Adrenal gland (tissue), 12 donors: Measurements from ENCODE around the gene BACE2. TPM values are rescaled to one million over a fixed set of nuclear protein-coding genes. Genes with fewer than 3 reads are reported as not detected.

Experiments used
- DNase-seq, 7 donors: peaks; one replicate each; pipeline ENCODE4 v3.0.0-alpha.2; 2019 to 2020
- H3K27ac ChIP-seq, 5 donors: fragments of 200-600 bp; sonication (generic) in 4 of 5; 1 replicate in 3 of 5; 2 replicates in 2 of 5; pipeline versions ENCODE4 v1.5.1 to v1.8.0; 2016 to 2020; ENCODE audit warnings: mild to moderate bottlenecking in 1 of 5
- H3K27me3 ChIP-seq: fragments of 200-600 bp; 2 replicates; pipeline ENCODE4 v1.8.0; 2021
- H3K36me3 ChIP-seq, 2 donors: fragments of 200-600 bp; replicated peaks in 1 of 2; 1 replicate in 1 of 2; 2 replicates in 1 of 2; pipeline versions ENCODE4 v1.5.1 to v1.8.0; 2018 to 2022
- H3K4me1 ChIP-seq, 2 donors: fragments of 200-600 bp; replicated peaks in 1 of 2; 1 replicate in 1 of 2; 2 replicates in 1 of 2; pipeline versions ENCODE4 v1.5.1 to v1.8.0; 2018 to 2021
- H3K4me3 ChIP-seq, 4 donors: fragments of 200-600 bp; sonication (generic) in 3 of 4; one replicate each; pipeline ENCODE4 v1.5.1; 2016 to 2018
- H3K9me3 ChIP-seq, 3 donors: fragments of 200-600 bp; sonication (generic) in 1 of 3; replicated peaks in 1 of 3; 1 replicate in 2 of 3; 2 replicates in 1 of 3; pipeline versions ENCODE4 v1.5.1 to v1.8.0; 2016 to 2021
- POLR2A ChIP-seq, 2 donors: fragments of 450-650 bp; IDR thresholded peaks; one replicate each; pipeline ENCODE4 v1.6.1; 2017; ENCODE audit warnings: antibody characterized with exemption in 2 of 2, mild to moderate bottlenecking in 2 of 2, moderate library complexity in 1 of 2
- WGBS, 4 donors: extraction: QIAGEN DNeasy Blood & Tissue Kit in 2 of 4; methylation state at CpG; one replicate each; pipeline versions ENCODE4 v1.1.5 to v1.1.7; 2013 to 2017; 5-methylcytosine and 5-hydroxymethylcytosine counted together
- intact Hi-C, 2 donors: fragments of 100-400 bp; cut with DNase I; formaldehyde crosslinking; loops; one replicate each; pipeline versions ENCODE4 v1.14.1 to v1.15.0; 2022 to 2023
- polyA plus RNA-seq, 3 donors: library from polyadenylated mRNA; stranded (reverse); fragments of 200-250 nt in 2 of 3; fragments of 350-450 nt in 1 of 3; fragmentation: Illumina TruSeq in 1 of 3; extraction: RNeasy Lipid Tissue Mini Kit (QIAGEN cat#74804) in 1 of 3; gene quantifications; one replicate each; pipeline ENCODE4 v1.2.3, GENCODE V29; 2013 to 2014
- total RNA-seq, 9 donors: library from RNA; depleted of rRNA in 4 of 9; stranded (reverse); fragments of >200 nt in 4 of 9; fragments of 120-200 nt in 1 of 9; fragmentation: NEBNext Ultra II Directional in 1 of 9; extraction: Animal tissue kit (Norgen Biotek cat#: 25700) in 1 of 9; gene quantifications; one replicate each; pipeline versions ENCODE4 v1.1.0 to v1.2.4, GENCODE V29; 2013 to 2023
- TF ChIP-seq, protein P1 (sequence below), 6 experiments: fragments of 450-650 bp in 4 of 6; fragments of 200-600 bp in 2 of 6; sonication (generic) in 1 of 6; IDR thresholded peaks; 1 replicate in 5 of 6; 2 replicates in 1 of 6; pipeline versions ENCODE4 v1.5.1 to v1.8.0; 2016 to 2021; ENCODE audit warnings: antibody characterized with exemption in 6 of 6, mild to moderate bottlenecking in 2 of 6, moderate library complexity in 1 of 6
- donor health status: healthy with polysubstance abuse.
- donor health status: Bipolar disorder and iron deficiency.
- donor health status: DM: yes; HTN: yes; CAD: no.
- donor health status: DM: no; HTN: no; CAD: no.
- donor health status: DM: no; HTN: no; CAD: no.
- donor health status: DM: yes; HTN: yes; CAD: no.

The BACE2 gene
- total and polyA plus RNA-seq, 12 donors = 3.9 to 24.4 (median 13.8) TPM

DNA sequence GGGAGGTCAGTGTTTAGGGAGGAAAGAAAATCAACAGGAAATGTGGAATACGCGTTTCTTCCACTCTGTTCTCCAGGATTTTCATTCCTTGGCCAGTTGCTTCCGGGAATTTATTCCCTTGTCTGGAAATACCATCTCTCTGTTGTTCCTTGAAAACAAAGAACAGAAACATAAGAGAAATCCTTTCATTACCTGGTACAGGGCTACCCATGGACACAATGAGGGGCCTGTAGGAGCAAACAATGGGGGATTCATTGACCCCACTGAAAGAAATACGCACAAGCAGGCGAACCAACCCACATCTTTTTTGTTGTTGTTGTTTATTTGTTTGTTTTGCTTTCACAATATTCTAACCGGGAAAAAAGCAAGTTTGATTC is 20.0 kb upstream of the BACE2 start:
- no peak overlapping the region for H3K27ac ChIP-seq
- no peak for TF ChIP-seq POLR2A (IDR thresholded peaks at IDR 0.05)
- TF ChIP-seq, protein P1, sequence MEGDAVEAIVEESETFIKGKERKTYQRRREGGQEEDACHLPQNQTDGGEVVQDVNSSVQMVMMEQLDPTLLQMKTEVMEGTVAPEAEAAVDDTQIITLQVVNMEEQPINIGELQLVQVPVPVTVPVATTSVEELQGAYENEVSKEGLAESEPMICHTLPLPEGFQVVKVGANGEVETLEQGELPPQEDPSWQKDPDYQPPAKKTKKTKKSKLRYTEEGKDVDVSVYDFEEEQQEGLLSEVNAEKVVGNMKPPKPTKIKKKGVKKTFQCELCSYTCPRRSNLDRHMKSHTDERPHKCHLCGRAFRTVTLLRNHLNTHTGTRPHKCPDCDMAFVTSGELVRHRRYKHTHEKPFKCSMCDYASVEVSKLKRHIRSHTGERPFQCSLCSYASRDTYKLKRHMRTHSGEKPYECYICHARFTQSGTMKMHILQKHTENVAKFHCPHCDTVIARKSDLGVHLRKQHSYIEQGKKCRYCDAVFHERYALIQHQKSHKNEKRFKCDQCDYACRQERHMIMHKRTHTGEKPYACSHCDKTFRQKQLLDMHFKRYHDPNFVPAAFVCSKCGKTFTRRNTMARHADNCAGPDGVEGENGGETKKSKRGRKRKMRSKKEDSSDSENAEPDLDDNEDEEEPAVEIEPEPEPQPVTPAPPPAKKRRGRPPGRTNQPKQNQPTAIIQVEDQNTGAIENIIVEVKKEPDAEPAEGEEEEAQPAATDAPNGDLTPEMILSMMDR (IDR thresholded peaks at IDR 0.05) = no peak
- intact Hi-C loops = no loop called here
- H3K36me3 ChIP-seq = no peaks in the 10 kb centered on the region
- no peaks in the 10 kb centered on the region for H3K4me1 ChIP-seq
- 74 to 79% (median 75%) methylated on average over 6 of the region's 6 CpGs for WGBS, 4 donors
- H3K4me3 ChIP-seq = no peak overlapping the region
- H3K9me3 ChIP-seq = no peaks in the 10 kb centered on the region
- DNase-seq = no peak
- H3K27me3 ChIP-seq = peaks cover 3% of the 10 kb centered on the region

DNA sequence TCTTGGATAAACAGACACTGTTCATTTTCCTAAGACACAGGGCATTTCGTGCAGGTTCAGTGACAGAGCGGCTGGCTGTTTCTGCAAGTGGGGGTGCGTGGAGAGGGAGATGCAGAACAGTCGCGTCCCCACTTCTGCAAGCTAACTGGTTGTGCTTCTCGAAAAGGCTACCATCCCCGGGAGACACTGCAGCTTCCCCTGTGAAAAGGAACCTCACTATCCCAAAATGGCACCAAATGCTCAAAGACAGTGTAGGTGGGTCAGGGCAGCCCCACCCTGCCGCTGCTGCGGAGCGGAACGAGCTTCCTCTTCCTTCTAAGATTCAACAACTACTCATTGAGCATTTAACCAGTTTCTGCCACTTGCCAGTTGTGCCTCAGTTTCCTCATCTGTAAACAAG is 19.2 kb upstream of the BACE2 start:
- no peak overlapping the region for H3K27ac ChIP-seq
- H3K36me3 ChIP-seq = no peaks in the 10 kb centered on the region
- H3K4me1 ChIP-seq = no peaks in the 10 kb centered on the region
- DNase-seq = no peak
- TF ChIP-seq, protein P1 (IDR thresholded peaks at IDR 0.05) = no peak
- no peak for TF ChIP-seq POLR2A (IDR thresholded peaks at IDR 0.05)
- H3K27me3 ChIP-seq = peaks cover 3% of the 10 kb centered on the region
- 82 to 88% (median 85%) methylated on average over 11 of the region's 11 CpGs for whole genome bisulfite sequencing, 4 donors
- no peak overlapping the region for H3K4me3 ChIP-seq
- H3K9me3 ChIP-seq = no peaks in the 10 kb centered on the region
- intact Hi-C loops = no loop called here

GRCh38 chr21:41149199-41149598 is 18.8 kb upstream of the BACE2 start:
- 60 to 85% (median 69%) methylated on average over 6 of the region's 6 CpGs for WGBS, 4 donors
- H3K27me3 ChIP-seq = peaks cover 3% of the 10 kb centered on the region
- H3K36me3 ChIP-seq = no peaks in the 10 kb centered on the region
- intact Hi-C loops = no loop called here
- H3K9me3 ChIP-seq = no peaks in the 10 kb centered on the region
- DNase-seq = no peak
- no peaks in the 10 kb centered on the region for H3K4me1 ChIP-seq
- no peak overlapping the region for H3K27ac ChIP-seq
- no peak overlapping the region for H3K4me3 ChIP-seq
- TF ChIP-seq, protein P1 (IDR thresholded peaks at IDR 0.05) = no peak
- TF ChIP-seq POLR2A (IDR thresholded peaks at IDR 0.05) = no peak

DNA sequence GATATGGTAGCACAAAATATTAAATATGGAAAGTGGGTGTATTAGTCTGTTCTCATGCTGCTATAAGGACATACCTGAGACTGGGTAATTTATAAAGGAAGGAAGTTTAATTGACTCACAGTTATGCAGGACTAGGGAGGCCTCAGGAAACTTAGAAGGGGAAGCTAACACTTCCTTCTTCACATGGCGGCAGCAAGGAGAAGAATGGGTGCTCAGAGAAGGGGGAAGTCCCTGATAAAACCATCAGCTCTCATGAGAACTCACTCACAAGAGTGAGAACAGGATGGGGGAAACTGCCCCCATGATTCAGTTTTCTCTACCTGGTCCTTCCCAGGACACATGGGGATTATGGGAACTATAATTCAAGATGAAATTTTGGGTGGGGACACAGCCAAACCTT is 15.8 kb upstream of the BACE2 start:
- Histone ChIP-seq H3K9me3 (no peaks in the 10 kb centered on the region), H3K27me3 (peaks cover 3% of the 10 kb centered on the region), H3K4me1 (no peaks in the 10 kb centered on the region), H3K36me3 (no peaks in the 10 kb centered on the region), H3K4me3 (no peak overlapping the region), H3K27ac (no peak overlapping the region)
- WGBS, 4 donors = 47 to 81% (median 69%) methylated on average over 1 of the region's 1 CpG
- intact Hi-C loops = no loop called here
- no peak for DNase-seq
- no peak for TF ChIP-seq POLR2A (IDR thresholded peaks at IDR 0.05)

- no peak for TF ChIP-seq POLR2A (IDR thresholded peaks at IDR 0.05)
- Histone ChIP-seq H3K27me3 (peaks cover 3% of the 10 kb centered on the region), H3K27ac (no peak overlapping the region), H3K36me3 (no peaks in the 10 kb centered on the region), H3K4me3 (no peak overlapping the region), H3K4me1 (no peaks in the 10 kb centered on the region), H3K9me3 (no peaks in the 10 kb centered on the region)
- no peak for DNase-seq
- intact Hi-C loops = no loop called here
These were observed 14.5 kb upstream of the BACE2 start for GRCh38 chr21:41153443-41153842.
